ENCODE data around the gene TBATA.

Gene TBATA

GRCh38 chr10:70761727-70762350, 23.3 kb downstream of the TBATA start:
- DNase-seq (ENCODE audit: low spot score), result no peak

DNA sequence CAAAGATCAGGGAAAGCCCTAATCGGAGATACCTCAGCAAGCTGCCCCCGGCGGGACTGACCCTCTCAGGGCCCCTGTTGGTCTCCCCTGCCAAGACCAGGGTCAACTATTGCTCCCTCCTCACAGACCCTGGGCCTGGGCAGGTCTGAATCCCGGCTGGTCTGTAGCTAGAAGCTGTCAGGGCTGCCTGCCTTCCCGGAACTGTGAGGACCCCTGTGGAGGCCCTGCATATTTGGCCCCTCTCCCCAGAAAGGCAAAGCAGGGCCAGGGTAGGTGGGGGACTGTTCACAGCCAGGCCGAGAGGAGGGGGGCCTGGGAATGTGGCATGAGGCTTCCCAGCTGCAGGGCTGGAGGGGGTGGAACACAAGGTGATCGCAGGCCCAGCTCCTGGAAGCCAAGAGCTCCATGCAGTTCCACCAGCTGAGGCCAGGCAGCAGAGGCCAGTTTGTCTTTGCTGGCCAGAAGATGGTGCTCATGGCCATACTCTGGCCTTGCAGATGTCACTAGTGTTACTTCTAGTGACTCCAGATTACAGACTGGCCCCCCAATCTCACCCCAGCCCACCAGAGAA, 24.1 kb downstream of the TBATA start:
- no peak for DNase-seq (ENCODE audit: low spot score)

- DNase-seq (ENCODE audit: low spot score), result no peak
Observed at GRCh38 chr10:70760271-70760787, 24.8 kb downstream of the TBATA start.

DNA sequence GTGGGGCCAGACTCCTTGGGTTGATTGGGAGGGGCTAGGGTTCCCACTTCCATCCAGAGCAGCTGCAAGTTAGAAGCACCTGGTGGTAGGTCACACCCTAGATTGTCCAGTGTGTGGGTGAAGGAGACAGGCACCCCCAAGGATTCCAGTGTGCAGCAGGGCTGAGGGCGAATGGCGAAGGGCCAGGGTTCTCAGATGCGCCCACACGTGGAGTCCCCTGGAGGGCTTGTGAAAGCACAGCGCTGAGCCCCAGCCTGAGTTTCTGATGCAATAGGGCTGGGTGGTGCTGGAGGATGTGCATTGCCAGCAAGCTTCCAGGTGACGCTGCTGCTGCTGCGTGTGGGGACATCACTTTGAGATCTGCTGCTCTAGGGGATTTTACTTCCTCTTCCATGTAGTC, 25.4 kb downstream of the TBATA start:
- no peak for DNase-seq (ENCODE audit: low spot score)

DNA sequence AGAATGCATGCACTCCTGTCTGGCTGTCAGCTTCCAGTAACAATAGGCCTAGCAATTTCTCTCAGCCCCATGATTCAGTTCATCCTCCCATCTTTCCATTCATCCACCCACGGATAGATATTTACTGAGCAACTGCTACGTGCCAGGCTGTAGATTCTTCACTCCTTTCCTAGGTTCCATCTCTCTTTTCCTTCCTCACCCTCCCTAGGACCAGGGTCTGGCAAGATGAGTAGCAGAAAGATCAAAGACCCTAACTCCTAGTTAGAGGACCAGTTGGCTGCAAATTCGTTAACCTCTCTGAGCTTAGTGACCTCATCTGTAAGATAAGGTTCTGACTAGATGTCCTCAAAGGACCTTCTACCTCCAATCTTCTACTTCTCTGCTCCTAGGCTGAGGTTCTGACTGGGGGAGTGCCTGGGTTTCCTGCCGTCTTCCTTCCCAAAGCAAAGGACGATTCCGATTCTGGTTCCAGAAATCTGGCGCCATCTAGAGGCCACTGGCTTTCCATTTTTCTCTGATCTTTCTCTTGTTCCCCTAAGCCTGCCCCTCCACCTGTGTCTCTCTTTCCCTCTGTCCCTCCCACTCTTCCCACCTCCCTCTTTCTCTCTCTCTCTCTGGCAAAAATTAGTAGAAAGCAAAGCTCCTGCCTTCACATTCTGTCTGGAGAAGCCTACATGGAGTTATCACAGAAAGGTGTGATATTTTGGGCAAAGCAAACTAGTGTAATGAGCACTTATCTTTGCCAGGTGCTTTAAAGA, 26.2 kb downstream of the TBATA start:
- peak; percentile 66 for DNase-seq (ENCODE audit: low spot score)

DNA sequence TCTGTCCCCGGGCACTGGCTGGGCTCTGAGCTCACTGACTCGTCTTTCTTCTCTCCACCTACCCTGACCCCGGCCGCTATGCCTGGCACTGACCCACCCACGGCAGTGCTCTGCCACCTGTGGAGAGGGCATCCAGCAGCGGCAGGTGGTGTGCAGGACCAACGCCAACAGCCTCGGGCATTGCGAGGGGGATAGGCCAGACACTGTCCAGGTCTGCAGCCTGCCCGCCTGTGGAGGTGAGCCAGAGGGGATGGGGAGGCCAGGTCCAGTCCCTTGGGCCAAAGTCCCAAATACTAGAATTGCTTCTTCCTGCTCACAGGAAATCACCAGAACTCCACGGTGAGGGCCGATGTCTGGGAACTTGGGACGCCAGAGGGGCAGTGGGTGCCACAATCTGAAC, 27.3 kb downstream of the TBATA start:
- no peak for DNase-seq (ENCODE audit: low spot score)

DNA sequence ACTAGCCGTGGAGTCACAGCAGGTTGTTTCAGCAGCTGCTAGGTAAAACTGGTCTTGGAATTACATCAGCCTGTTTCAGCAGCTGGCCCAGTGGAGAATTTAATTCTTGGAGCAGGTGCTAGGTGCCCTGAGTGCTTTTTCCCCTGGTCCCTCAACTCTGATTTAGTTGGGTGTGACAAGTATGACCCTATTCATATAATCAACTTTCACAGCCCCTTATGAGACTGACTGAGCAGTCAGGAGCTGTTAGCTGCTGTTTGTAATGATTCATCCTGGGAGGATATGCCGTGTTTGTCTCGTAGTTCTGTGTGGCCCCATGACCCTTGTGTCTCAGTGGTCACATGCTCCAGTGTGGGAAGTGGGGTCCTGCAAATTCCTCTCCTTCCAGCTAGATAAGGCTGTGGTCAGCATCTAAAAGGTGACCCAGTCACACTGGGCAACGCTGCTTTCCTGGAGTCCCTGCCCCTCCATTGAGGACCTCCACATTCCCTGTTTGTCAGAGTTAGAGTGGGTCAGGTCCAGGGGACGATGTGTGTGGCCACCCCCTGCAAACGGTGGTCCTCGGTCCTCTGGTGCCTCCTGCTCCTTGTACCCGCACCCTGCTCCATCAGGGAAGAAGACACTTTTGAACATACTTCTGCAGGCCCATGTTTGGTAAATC, 28.3 kb downstream of the TBATA start:
- DNase-seq (ENCODE audit: low spot score), result no peak

DNA sequence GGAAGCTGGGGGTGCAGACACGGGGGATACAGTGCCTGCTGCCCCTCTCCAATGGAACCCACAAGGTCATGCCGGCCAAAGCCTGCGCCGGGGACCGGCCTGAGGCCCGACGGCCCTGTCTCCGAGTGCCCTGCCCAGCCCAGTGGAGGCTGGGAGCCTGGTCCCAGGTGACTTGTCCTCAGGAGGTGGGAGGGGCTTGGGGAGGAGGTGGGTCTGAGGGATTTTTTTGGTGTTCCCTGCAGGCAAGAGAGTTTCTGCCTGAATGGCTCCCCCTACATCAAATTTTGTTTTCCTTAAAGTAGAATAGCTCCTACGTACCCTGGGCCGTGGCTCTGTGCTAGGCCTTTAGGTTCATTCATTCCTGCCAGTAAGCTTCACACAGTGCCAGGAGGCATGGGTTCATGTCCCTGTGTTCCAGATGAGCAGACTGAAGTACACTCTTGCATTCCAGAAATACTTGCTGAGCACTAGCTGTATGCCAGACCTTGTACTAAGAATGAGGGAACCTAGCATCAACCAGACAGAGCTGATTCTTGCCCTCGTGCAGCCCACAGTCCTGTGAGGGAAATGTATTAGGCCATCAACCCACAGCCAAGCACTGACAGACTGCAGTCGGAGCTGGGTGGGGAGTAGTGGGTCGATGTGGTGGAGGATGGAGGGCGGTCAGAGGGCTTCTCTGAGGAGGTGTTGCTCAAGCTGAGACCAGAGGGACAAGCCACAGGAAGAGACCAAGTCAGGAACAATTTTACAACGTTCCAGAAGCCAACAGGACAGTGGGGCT, 31.1 kb downstream of the TBATA start:
- DNase-seq (ENCODE audit: low spot score), result no peak

DNA sequence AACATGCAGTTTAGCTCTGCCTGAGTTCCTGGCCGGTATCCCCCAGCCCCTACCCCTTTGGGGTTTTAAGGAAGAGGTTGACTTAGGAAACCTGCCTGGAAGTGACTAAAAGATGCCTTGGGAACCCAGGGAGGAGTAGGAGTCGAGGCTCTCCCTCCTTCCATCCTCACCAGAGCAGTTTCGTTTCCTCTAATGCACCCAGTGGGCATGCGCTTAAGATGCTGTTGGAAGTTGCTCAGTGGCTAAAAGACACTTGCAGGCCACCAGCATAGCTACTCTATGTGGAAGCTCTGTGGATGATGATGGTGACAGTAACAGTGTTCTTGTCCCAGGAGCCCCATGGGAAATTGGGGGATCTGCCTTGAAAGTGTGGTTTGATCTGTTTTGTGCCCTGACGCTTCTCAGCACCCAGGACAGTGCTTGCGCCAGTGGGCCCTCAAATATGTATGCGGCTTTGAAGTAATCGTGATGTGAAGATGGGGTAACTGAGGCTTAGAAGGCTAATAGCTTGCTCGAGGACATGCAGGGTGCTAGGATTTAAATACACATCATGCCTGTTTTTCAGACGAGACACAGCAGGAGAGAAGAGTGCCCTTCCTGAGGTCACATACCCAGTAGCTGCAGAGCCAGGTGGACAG, 32.0 kb downstream of the TBATA start:
- DNase-seq (ENCODE audit: low spot score), result no peak

GRCh38 chr10:70752571-70752970, 32.6 kb downstream of the TBATA start:
- DNase-seq (ENCODE audit: low spot score), result no peak

GRCh38 chr10:70751991-70752390, 33.2 kb downstream of the TBATA start:
- no peak for DNase-seq (ENCODE audit: low spot score)

DNA sequence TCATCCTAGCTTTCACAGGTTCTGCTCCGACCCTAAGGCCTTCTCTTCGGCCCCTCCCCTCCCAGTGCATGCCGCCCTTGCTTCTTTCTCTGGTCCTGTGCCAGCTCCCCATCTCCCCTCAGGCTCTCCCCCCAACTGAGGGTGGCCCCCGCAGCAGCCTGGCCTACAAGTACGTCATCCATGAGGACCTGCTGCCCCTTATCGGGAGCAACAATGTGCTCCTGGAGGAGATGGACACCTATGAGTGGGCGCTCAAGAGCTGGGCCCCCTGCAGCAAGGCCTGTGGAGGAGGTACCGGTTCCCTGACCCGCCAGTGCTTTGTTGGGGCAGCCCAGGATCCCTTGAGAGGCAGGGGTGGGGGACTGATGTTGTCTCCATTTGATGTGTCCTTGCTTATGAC, 33.8 kb downstream of the TBATA start:
- no peak for DNase-seq (ENCODE audit: low spot score)

DNA sequence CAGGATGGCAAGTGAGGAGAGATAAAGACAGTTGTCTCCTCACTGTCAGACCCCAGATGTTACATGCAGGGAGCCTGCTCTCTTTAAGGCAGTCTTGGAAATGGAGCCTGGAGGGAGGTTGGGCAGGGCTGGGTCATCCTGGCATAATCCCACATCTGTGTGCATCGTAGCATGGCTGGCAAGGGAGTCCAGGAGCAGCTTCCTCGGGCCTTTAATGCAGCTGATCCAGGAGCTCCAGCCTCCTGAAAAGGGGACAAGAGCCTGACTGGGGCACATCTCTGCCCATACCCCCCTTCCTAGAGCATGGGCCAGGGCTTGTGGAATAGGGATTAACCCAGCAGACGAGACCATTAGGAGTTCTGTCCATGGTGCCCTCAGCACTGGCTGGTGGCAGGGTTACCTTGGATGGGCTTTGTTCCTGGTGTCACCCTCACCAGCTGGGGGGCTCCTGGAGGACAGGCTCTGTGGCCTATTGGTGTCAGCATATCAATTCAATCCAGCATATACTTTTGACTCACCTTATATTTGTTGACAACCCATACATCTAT, 34.9 kb downstream of the TBATA start:
- DNase-seq (ENCODE audit: low spot score), result no peak

DNA sequence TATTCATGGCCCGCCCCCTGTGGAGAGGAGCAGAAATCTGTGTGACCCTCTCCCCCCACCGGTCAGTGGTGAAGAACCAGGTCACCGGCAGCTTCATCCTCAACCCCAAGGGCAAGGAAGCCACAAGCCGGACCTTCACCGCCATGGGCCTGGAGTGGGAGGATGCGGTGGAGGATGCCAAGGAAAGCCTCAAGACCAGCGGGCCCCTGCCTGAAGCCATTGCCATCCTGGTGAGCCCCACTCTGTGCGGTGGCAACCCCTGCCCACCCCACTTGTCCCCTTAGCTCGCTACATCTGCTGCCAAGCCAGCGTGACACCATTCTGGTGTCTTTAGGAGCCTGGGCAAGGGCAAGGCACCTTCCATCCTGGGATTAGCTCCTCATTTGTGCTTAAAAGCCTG, 35.4 kb downstream of the TBATA start:
- DNase-seq (ENCODE audit: low spot score), result no peak

DNA sequence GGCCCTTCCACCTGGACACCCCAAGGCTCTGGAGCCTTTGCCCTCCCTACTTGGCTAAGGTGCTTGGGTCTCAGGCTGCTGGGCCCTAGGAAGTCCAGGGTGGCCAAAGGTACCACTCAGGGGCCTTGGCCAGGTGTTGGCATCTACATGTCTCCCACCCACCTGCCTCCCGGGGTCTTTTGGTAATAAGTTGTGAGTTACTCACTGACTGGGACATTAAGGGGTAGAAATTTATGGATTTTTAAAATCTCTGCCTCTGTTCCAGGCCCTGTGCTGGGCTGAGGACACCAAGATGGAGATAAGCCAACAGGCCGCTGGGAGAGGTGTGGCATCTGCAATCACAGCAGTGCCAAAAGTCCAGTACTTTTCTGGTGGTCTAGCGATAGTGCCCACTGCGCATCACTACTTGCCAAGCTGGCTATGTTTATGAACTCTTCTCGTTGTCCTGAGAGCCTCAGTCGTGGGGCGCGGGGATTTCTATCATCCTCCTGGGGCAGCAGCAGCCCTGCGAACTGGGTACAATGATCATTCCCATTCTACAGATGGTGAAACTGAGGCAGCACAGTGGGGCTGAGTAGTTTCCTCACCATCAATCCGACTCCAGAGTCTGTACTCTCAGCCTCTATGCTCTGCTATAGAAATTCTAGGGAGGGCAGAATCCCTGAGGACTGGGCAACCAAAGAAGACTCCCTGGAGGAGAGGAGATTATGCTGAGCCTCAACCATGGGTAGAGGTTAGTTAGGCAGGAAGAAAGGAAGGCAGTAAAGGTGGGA, 36.2 kb downstream of the TBATA start:
- DNase-seq (ENCODE audit: low spot score), result no peak

GRCh38 chr10:70748305-70748704, 36.9 kb downstream of the TBATA start:
- no peak for DNase-seq (ENCODE audit: low spot score)

GRCh38 chr10:70747192-70747965, 37.8 kb downstream of the TBATA start:
- no peak for DNase-seq (ENCODE audit: low spot score)

- no peak for DNase-seq (ENCODE audit: low spot score)
Observed at GRCh38 chr10:70745555-70745954, 39.6 kb downstream of the TBATA start.

DNA sequence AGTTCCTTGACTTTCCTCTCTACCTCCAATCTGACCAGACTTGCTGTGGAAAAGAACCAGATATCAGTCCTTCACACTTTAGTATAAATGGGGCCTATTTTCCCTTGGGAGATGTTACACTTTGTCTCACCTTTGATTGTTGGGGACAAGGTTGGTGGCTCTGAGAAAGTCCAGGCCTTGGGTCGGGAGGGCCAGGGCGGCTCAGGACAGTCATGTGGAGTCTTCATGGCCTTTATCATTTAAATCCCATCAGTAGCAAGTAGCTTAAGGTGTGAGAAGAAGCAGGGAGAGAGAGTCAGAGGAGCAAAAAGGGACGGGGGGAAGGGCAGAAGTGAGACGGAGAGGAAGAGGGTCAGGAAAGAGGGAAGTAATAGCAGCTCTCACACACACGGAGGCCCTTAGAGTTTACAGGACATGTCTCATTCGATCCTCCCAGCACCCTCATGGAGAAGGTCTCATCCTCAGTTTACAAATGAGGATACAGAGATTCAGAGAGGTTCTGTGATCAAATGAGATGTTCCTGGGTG, 40.5 kb downstream of the TBATA start:
- DNase-seq (ENCODE audit: low spot score), result no peak

Measured in CD4-positive, alpha-beta T cell treated with Interleukin-2 at 100 ng/mL for 4 hours (primary cell).